ENCODE results near the gene SUN3.

Gene SUN3, protein sequence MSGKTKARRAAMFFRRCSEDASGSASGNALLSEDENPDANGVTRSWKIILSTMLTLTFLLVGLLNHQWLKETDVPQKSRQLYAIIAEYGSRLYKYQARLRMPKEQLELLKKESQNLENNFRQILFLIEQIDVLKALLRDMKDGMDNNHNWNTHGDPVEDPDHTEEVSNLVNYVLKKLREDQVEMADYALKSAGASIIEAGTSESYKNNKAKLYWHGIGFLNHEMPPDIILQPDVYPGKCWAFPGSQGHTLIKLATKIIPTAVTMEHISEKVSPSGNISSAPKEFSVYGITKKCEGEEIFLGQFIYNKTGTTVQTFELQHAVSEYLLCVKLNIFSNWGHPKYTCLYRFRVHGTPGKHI

DNA sequence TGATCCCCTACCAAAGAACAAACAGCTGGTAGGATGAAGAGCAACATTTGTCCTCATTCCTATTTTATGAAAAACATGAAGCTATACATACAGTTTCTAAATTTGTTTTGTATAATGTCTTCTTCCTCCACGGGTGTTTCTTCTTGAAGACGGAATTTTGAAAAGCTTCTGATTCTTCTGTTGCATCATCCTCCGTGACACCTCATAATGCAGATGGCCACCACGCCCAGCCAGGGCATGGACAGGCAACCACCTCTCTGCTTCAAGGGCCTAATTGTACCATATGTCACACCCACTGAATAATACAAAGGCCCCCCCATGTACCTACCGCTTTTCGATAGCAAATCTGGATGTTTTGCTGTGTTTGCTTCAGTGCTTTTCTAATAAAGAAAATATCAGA is at the start of gene SUN3:
SUN3 (minus strand) TSS at position 170 of the 400 bp plus-strand sequence; CDS start at position 1, 169 bp downstream.
- no peak for DNase-seq (ENCODE audit: low spot score)

DNA sequence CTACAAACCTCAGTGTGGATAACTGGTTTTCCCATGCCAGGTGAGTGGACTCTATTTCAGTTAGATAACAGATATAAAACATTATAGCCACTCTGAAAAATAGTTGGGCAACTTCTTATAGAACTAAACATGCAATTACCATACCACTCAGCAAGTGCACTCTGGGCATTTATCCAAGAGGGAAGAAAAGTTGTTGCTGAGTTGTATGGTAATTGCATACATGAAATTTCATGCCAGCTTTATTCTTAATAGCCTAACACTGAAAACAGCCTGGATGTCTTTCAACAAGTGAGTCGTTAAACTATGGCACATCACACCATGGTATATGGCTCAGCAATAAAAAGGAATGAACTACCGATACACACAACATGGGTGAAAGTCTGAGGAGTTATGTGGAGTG is 49.6 kb upstream of the SUN3 start:
- DNase-seq (ENCODE audit: low spot score), result no peak

DNA sequence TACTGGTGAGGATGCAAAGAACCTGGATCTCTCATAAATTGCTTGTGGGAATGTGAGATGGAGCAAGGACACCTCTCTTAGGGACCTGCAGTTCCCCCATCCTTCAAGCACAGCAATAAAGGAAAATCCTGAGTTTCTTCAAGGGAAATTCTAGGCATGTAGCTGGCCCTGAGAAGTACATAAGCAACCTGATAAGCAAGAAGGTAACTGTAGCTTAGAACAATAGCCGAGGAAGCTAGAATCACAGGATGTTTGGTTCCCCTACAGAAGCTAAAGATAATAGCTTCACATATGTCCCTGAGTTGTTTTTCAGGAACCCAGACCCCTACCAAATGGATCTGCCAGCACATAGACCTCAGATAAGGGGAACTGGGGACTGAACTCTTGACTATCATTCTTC is 48.5 kb upstream of the SUN3 start:
- no peak for DNase-seq (ENCODE audit: low spot score)

DNA sequence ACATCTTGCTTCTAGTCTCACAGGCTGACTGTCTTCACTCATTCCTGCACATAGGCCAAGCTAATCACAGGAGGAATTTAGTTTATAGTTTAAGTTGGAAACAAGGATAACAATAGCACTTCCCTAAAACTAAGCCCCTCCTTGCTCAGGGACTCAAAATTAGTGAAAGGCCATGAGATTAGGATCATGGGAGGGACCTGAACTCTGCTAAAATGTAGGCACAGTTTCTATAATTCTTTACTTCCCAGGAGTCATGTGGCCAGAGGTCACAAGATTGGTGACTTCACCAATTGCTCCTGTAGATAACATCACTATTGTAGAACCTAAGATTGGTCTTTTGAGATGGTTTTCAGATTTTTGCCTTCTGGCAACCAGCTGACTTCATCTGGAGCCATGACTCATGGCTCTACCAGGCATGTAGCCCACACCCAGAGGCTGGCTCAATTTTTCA is 45.3 kb upstream of the SUN3 start:
- no peak for DNase-seq (ENCODE audit: low spot score)

DNA sequence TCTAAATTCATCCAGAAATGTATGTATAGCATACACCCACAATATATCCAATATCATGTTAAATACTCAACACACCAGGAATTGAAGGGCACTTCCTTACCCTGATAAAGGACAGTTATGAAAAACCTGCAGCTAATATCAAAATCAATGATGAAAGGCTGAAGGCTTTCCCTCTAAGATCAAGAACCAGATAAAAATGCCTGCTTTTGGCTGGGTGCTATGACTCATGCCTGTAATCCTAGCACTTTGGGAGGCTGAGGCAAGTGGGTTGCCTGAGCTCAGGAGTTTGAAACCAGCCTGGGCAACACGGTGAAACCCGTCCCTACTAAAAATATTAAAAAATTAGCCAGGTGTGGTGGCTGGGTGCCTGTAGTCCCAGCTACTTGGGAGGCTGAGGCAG is 38.6 kb upstream of the SUN3 start:
- DNase-seq (ENCODE audit: low spot score), result no peak

DNA sequence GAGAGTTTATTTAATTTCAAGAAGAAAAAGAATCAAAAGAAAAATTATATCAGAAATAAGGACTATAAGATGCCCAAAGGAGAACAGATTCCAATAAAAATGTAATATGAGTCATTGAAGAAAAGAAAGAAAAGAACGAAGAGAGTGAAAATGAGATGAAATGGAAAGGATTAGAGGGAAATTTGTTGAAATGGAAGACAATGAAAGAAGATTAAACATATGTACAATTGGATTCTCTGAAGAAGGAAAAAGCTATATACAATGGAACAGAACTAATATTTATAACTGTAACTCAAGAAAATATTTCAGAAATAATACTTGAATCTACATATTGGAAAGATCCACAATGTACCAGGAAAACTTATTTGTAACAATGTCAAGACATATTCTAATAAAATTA is 35.1 kb upstream of the SUN3 start:
- DNase-seq (ENCODE audit: low spot score), result no peak

DNA sequence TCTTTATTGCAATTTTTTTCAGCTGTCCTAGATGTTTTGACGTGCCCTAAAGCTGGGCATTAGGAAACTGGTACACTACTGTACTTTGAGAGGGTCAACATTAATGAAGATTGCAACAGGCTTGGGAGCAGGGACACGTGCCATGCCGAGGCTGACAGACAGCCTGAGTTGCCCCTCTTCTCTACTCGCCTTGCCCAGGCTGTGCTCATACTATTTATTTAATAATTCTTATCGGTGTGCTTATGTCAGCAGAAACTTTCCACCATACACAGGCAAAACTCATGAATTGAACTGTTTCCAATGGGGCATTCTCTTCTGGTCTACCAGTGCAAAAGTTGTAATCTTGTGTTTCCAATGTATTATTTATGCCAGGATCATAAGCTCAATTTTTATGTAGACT is 30.8 kb upstream of the SUN3 start:
- DNase-seq (ENCODE audit: low spot score), result no peak

DNA sequence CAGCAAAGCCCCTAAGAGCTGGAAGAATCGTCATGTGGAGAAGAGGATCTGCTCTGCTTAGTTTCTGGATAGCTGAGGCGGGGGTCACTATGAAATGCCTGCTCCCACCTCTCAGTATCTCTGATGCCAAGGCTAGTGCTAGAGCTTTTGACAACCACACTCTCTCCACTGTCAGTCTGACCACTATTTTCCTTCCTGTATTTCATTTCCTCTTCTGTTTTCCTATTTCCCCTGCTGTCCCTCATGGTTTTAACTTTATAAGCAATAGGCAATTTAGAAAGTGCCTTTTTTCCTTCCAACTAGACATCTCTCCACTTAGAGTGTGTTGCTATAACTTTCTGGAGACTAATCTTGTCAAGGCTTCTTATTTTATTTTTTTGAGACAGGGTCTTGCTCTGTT is 30.1 kb upstream of the SUN3 start:
- DNase-seq (ENCODE audit: low spot score), result no peak

DNA sequence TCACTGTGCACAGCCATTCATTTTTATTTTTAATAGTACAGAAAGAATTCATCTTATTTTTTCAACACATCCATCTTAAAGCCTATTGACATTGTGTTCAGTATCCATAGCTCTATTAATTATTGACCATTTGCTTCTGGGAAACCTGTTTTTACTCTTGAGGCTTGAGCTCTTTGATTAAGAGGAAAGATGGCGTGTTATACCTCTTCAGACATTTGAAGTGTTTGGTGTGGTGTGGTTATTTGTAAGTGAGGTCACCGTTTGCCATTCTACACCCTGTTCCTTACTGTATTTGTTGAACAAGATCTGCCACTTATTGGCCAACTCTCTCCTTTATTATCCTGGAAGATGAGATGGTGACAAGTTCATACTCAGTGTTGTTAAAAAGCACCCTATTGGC is 24.8 kb upstream of the SUN3 start:
- no peak for DNase-seq (ENCODE audit: low spot score)

DNA sequence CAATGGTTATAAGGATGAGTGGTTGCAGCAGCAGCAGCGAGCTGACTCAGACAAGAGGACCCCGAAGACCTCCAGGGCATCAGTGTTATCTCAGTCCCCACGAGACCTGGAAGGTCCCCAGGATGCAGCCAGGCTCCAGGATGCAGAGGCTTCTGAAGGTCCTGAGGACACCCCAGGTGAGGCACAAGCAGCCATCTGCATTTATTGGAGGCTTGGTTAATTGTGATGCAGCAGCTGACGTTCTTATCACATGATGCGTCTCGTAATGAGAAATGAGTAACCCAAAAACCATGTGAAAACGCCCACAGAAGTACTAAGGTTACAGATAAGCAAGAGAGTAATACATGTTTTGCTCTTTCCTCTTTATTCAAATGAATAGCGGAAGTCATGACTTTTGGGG is 23.8 kb upstream of the SUN3 start:
- DNase-seq (ENCODE audit: low spot score), result no peak

DNA sequence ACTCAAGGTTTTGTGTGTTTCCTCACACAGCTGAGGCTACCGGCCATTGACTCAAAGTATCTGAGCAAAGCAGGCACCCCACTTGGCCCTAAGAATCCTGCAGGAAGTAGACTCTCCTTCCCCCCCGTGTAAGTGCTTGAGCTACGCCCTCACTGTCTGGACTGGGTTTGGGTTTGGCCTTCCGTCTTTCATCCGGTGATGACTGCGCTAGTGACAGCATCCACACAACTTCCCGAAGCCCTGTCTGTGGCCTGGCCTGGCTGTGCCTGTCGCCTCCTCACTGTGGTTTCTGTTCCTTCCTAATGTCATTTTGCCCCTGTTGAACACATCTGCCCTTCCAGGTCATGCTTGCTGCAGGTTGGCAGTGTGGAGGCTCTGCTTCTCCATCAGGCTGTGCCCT is 20.9 kb upstream of the SUN3 start:
- DNase-seq (ENCODE audit: low spot score), result no peak

DNA sequence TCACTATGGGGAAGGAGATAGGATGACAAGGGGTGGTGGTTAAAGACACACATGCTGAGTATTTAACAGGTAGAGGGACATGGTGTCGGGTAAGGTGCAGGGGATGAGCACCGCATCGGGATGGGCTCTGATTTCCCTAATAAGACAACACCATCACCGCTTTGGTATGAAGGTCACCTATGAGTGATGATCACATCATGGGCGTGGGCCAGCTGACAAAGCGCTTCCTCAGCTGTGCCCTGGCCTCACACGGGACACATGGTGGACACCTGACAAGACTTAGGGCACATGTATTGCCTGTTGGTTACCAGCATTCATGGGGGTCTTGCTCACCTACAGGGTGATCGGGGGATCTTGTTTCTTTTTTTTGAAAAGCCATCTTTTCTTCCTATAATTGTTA is 19.2 kb upstream of the SUN3 start:
- no peak for DNase-seq (ENCODE audit: low spot score)

DNA sequence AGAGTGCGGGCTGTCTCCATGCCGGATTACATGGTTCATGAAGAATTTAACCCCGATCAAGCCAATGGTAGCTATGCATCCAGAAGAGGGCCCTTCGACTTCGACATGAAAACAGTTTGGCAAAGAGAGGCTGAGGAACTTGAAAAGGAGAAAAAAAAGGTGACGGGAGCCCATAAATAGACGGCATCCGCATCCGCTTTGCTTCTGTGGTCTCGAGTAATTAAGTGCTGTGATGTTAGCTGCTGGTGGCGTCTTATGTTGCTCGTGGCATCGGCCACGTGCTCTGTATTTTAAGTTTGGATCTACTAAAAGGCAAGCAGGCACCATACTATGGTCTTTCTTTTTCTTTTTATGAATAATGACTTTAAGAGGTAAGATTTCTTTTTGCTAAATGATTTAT is 17.6 kb upstream of the SUN3 start:
- DNase-seq (ENCODE audit: low spot score), result no peak

DNA sequence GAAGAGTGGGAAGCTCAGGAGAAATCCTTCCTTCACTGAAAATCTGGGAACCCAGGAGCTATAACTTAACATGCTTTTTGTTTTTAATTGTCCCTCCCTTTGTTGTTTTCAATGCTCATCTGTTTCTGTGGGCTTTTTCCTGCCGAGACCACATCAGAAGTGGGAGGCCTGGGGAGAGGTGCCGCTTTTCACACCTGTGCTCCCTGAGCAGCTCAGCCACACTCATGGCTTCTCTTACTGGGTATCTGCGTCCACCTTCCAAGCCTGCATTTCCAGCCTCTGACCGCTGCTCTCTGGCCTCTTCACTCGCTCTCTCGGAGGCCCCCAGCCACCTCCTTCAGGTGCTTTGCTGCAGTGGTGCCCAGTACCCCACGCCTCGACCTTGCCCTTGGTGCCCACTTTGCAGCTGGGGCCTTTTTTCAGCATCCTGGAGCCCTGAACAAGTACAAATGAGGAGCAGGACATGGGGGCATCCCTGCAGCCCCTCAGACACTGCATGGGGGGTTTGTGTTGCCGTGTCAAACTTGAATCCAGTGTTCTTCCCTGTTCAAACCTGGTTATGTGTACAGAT is 16.4 kb upstream of the SUN3 start:
- DNase-seq (ENCODE audit: low spot score), result no peak

DNA sequence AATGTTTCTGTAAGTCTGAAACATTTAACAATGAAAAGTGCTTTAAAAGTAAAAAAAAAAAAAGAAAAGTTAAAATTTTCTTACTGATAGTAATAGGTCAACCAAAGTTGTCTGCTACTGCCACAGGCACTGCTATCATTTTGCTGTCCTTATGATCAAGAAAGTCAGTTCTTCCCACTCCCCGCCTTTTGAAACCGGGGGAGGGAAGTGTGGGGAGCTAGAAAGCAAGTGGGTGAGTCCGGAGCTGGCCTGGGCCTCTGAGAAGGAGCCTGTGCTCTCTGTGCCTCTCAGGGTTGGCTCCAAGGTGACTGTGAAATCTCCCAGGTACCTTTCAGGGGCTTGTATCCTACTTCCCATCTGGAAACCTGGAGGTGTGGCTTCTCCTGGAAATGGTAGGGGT is 13.7 kb upstream of the SUN3 start:
- DNase-seq (ENCODE audit: low spot score), result no peak

DNA sequence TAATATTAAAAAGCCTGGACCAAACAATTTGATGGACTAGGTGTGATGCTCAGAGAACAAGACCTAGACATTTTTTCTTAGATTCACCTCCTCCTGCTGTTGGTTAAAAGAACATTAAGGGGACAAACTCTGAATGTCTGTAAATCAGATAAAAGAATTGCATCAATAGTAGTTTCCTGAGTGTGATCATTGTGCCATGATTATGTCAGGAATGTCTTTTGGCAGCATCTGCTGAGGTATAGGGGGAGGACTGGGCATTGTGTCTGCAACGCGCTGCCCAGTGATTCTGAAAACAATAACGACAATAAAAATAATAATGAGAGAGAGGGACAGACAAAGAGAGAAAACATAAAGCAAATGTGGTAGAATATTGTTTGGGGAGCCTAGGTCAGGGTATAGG is 13.3 kb upstream of the SUN3 start:
- DNase-seq (ENCODE audit: low spot score), result no peak

DNA sequence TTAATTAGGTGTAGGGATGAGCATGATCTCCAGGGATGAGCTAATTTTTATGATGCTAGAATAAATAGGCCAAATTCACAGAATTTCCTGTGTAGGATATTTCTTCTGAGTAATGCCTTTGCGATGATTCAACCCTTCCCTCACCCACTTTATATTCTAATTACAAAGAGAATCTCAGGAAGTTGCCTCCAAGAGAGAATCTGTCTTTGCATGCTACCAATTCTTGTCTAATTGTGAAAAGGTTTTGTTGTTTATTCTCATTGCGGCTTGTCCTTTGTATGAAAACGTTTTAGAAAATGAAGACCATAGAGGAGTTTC is 12.7 kb upstream of the SUN3 start:
- DNase-seq (ENCODE audit: low spot score), result no peak

DNA sequence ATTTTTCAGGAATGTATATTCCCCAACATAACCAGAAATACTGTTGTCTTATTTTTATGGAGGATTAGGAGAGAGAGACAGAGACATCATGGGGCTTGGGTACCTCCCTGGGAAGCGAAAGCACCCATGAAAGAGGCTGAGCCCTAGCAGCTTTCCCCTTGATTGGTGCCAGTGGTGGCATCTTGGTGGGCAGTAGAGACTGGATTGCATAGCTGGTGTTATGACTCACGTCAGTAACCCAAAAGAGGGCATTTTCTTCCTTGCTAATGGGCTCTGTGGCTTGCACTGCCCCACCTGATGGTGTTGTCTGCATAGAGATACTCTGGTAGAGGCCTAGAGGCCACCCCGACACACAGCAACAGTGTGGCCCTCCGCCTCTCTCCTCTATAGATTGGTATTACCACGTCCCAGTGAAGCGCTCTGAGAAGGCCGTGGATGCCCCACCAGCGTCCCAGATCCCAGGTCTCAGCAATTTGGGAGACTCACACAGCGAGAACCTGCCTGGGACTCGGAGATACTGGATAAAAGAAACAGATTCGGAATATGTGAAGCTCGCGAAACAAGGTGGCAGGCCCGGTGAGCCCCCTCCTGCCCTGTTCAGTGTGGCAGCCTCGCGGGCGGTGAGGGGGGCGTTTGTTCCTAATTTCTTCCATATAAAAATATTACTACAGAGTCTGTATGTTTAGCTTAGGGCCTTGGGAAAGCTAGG is 12.2 kb upstream of the SUN3 start:
- DNase-seq (ENCODE audit: low spot score), result no peak

DNA sequence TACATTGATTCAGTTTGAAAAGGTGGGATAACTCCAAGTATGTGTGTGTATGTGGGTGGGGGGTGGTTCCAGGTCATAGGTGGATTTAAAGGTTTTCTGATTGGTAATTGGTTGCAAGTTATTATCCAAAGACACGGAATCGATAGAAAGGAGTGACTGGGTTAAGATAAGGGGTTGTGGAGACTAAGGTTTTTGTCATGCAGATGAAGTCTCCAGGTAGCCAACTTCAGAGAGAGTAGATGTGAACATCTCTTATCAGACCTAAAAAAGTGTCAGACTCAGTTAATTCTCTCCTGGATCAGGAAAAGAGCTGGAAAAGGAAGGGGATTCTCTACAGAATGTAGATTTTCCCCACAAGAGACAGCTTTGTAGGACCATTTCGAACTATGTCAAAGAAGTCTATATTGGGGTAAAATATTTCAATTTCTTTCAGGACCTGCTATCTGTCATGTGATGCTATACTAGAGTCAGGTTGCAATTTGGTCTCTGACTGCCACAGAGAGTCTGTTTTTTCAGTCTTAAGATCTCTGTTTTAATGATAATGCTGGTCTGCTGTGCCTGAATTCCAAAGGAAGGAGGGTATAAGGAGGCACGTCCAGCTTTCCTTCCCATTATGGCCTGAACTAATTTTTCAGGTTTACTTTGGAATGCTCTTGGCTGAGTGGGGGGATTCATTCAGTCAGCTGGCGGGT is 10.1 kb upstream of the SUN3 start:
- no peak for DNase-seq (ENCODE audit: low spot score)

DNA sequence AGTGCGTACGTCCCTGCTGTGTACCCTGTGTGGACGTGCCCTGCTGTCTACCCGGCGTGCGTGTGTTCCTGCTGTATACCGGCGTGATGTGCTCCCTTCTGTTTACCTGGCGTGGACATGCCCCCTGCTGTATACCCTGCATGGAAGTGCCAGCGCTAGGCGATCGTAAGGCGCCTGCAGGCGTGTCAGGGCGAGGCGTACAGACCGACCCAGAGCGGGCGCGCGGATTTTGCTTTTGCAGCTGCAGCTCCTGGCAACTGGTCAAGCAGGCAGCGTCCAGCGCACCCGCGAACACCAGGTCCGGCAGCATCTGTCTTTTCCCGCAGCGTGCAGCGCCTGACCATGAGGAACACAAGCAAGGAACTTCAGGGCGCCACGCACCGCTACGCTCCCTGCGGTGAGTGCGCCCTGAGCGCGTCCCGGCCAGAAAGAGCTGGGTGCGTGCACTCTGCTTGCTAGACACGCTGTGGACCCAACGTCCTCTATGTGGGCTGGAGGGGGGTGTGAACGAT is 7.1 kb upstream of the SUN3 start:
- no peak for DNase-seq (ENCODE audit: low spot score)

DNA sequence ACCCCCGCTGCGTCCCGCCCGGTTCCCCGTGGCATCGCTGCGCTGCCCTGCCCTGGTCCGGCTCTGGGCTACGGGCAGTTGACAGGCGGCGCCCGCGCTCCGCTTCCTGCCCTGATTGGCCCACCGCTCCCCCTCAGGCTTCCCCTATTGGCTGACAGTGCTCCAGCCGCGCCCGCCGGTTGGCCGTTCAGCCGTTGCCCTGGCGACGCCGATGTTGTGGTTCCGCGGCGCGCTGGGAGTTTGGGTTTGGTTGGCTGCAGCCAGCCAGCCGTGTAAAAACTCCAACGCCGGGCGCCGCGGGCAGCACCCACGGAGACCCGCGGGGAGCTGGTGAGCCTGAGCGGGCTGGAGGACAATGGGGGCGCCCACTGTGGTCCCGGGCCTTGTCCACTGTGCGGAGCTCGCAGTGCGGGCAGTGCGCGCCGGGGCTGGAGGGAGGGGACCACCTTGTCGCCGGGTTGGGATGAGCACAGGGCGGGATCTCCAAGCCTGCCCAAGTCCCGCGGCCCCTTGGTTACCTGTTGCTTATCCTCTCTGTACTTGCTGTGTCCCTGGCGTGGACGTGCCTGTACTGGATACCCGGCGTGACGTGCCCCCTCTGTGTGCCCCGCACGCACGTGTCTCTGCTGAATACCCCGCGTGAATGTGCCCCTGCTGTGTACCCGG is 6.5 kb upstream of the SUN3 start, which contains the start of gene C7orf57:
C7orf57 (plus strand) TSS at position 243 of the 666 bp plus-strand sequence. CDS start 766 bp downstream, outside the sequence.
- DNase-seq (ENCODE audit: low spot score), result no peak

DNA sequence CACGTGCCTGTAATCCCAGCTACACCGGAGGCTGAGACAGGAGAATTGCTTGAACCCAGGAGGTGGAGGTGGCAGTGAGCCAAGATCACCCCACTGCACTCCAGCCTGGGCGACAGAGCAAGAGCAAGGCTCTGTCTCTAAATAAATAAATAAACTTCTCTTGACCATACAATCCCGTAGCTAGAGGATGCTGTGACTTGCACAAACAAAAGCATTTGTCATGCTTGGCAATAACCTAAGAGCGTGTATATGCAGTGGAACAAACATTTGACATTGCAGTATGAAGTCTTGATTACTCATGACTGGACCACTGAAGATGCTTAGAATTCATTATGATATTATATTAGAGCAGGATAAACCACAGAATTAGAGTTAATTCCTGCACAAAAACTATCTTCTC is 5.0 kb upstream of the SUN3 start:
- DNase-seq (ENCODE audit: low spot score), result no peak
